ENCODE measurements around the gene TBC1D23. TPM values are rescaled to one million over a fixed set of nuclear protein-coding genes. Genes with fewer than 3 reads are reported as not detected.

TBC1D23 gene
- total RNA-seq, 4 donors from 2014 or later, result 21.2 to 32.8 (median 26.9) TPM

DNA sequence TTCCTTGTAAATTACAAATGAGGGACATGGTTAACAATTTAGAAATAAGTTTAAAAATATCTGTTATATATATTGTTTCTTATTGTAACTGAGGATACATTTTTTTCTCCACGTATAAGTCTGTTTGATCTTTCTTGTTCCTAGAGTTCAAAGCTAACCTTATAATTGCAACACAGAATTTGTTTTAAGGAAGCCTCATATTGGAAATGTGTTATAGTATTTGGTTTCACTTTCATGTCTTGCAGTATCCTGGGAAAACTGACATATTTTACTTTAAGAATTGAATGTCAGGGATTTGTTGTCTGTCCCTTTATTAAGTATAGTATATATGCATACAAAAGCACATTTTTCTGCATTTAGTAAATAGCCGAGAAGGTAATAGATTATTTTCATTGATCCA, 50.2 kb downstream of the TBC1D23 start:
- no peak for DNase-seq (ENCODE audit: extremely low spot score)
- Histone ChIP-seq H3K36me3 (peaks cover 5 to 72% (median 36%) of the 10 kb centered on the region in 4 donors), H3K4me3 (no peak overlapping the region), H3K27me3 (no peaks in the 10 kb centered on the region), H3K9me3 (no peaks in the 10 kb centered on the region), H3K4me1 (no peaks in the 10 kb centered on the region), H3K27ac (replicated peaks in 1 of 4) (no peak overlapping the region)
- intact Hi-C loops (cut with DNase I), result no loop called here
- WGBS, result 63% methylated on average over 2 of the region's 2 CpGs
- TF ChIP-seq EP300 (IDR thresholded peaks at IDR 0.05), result no peak
- TF ChIP-seq, protein P1, sequence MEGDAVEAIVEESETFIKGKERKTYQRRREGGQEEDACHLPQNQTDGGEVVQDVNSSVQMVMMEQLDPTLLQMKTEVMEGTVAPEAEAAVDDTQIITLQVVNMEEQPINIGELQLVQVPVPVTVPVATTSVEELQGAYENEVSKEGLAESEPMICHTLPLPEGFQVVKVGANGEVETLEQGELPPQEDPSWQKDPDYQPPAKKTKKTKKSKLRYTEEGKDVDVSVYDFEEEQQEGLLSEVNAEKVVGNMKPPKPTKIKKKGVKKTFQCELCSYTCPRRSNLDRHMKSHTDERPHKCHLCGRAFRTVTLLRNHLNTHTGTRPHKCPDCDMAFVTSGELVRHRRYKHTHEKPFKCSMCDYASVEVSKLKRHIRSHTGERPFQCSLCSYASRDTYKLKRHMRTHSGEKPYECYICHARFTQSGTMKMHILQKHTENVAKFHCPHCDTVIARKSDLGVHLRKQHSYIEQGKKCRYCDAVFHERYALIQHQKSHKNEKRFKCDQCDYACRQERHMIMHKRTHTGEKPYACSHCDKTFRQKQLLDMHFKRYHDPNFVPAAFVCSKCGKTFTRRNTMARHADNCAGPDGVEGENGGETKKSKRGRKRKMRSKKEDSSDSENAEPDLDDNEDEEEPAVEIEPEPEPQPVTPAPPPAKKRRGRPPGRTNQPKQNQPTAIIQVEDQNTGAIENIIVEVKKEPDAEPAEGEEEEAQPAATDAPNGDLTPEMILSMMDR (IDR thresholded peaks at IDR 0.05), result no peak
- TF ChIP-seq POLR2A (IDR thresholded peaks at IDR 0.05; ENCODE audit: low read depth), result no peak
- no peak for TF ChIP-seq POLR2AphosphoS5 (IDR thresholded peaks at IDR 0.05)

DNA sequence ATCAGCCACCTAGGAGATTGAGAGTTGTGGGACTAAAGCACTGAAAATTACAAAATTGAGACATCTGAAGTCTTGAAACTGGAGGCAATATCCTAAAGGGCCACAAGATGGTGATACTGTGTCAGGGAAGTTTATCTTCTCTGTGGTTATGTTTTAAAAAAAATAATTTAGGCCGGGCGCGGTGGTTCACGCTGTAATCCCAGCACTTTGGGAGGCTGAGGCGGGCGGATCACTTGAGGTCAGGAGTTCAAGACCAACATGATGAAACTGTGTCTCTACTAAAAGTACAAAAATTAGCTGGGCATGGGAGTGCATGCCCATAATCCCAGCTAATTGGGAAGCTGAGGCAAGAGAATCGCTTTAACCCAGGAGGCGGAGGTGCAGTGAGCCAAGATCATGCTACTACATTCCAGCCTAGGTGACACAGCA, 55.9 kb downstream of the TBC1D23 start:
- H3K4me3 ChIP-seq, result peak overlapping the region in 1 of 4 donors; percentile 11
- DNase-seq (ENCODE audit: extremely low spot score), result no peak
- TF ChIP-seq POLR2A (IDR thresholded peaks at IDR 0.05; ENCODE audit: low read depth) (no peak), EP300 (IDR thresholded peaks at IDR 0.05) (no peak)
- TF ChIP-seq, protein P1 (IDR thresholded peaks at IDR 0.05), result peak; percentile 67 to 78 (median 71)
- WGBS, result 30% methylated on average over 8 of the region's 8 CpGs
- no peaks in the 10 kb centered on the region for H3K27me3 ChIP-seq
- intact Hi-C loops (cut with DNase I), result loop anchor here (2.0 kb wide), 1 partner anchor 274 kb away; no protein-coding TSS in a partner anchor
- peaks cover 9 to 57% (median 36%) of the 10 kb centered on the region in 4 donors for H3K36me3 ChIP-seq
- peaks cover 0 to 9% (median 7%) of the 10 kb centered on the region in 4 donors for H3K4me1 ChIP-seq
- peak overlapping the region in 2 of 4 donors; percentile 21 to 24 for H3K27ac ChIP-seq (replicated peaks in 1 of 4)
- no peaks in the 10 kb centered on the region for H3K9me3 ChIP-seq

DNA sequence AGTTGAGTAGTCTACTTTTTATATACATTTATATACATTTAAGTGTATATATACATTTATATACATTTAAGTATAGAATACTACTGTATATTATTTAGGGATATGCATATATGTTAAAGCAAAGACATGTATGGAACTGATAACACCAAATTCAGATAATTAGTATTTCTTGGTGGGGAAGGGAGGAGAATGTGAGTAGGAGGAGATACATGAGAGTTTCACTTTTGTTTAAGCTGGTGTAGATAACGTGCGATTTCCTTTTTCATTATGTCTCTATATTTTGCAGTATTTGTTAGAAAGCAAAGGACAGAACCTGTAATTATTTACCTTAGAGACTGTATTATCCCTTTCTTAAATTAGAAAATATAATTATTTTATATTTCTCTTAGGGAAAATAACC, 57.1 kb downstream of the TBC1D23 start:
- TF ChIP-seq POLR2A (IDR thresholded peaks at IDR 0.05; ENCODE audit: low read depth), result no peak
- no peak for TF ChIP-seq EP300 (IDR thresholded peaks at IDR 0.05)
- TF ChIP-seq, protein P1 (IDR thresholded peaks at IDR 0.05), result no peak
- no peak for TF ChIP-seq POLR2AphosphoS5 (IDR thresholded peaks at IDR 0.05)
- H3K4me3 ChIP-seq, result no peak overlapping the region
- intact Hi-C loops (cut with DNase I), result loop anchor here (2.0 kb wide), 1 partner anchor 273 kb away; no protein-coding TSS in a partner anchor
- 83% methylated on average over 2 of the region's 2 CpGs for WGBS
- H3K36me3 ChIP-seq, result peaks cover 9 to 58% (median 35%) of the 10 kb centered on the region in 4 donors
- H3K4me1 ChIP-seq, result peaks cover 0 to 9% (median 7%) of the 10 kb centered on the region in 4 donors
- H3K27ac ChIP-seq (replicated peaks in 1 of 4), result no peak overlapping the region
- H3K9me3 ChIP-seq, result no peaks in the 10 kb centered on the region
- DNase-seq (ENCODE audit: extremely low spot score), result no peak
- no peaks in the 10 kb centered on the region for H3K27me3 ChIP-seq

DNA sequence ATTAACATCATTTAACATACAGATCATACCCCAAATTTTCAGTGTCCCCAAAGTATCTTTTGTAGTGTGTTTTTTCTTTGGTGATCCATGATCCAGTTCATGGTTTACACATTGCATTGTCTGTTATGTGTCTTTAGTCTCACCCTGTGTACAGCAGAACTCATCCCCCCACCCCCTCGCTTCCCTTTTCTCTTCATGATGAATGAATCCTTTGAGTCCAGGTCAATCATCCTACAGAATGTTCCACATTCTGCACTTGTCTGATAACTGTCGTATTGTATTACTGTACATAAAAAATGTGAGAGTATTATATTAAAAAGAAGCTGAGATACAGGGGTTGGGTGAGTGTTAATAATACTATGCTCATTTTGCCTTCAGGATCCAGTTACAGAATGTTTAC, 59.2 kb downstream of the TBC1D23 start:
- DNase-seq (ENCODE audit: extremely low spot score), result no peak
- TF ChIP-seq EP300 (IDR thresholded peaks at IDR 0.05) (no peak), POLR2AphosphoS5 (IDR thresholded peaks at IDR 0.05) (no peak), POLR2A (IDR thresholded peaks at IDR 0.05; ENCODE audit: low read depth) (no peak)
- TF ChIP-seq, protein P1 (IDR thresholded peaks at IDR 0.05), result no peak
- intact Hi-C loops (cut with DNase I), result no loop called here
- H3K27me3 ChIP-seq, result no peaks in the 10 kb centered on the region
- peaks cover 9 to 59% (median 32%) of the 10 kb centered on the region in 4 donors for H3K36me3 ChIP-seq
- H3K4me1 ChIP-seq, result peaks cover 0 to 9% (median 7%) of the 10 kb centered on the region in 4 donors
- H3K9me3 ChIP-seq, result no peaks in the 10 kb centered on the region
- no peak overlapping the region for H3K27ac ChIP-seq (replicated peaks in 1 of 4)
- H3K4me3 ChIP-seq, result no peak overlapping the region
- 84% methylated on average over 2 of the region's 2 CpGs for WGBS

DNA sequence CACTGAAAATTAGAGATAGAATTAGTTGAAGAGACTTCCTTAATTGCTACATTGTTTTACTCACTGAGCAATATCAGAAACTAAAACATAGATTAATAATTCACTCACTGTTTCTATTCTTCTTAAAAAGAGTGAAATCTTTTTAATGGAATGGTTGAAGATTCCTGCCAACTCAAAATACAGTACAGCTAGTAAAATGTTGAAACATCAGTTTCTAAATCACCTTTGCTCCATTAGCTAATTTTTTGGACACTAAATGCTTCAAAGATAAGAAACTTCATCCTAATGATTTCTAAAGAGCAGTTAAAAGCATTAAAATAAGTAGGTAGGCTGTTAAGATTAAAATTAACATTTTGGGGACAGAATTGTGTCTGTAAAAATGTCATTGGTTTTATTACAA, 63.3 kb downstream of the TBC1D23 start:
- intact Hi-C loops (cut with DNase I), result no loop called here

More for the DNA sequence above, 63.3 kb downstream of the TBC1D23 start:
- H3K27ac ChIP-seq (replicated peaks in 1 of 4), result no peak overlapping the region
- H3K27me3 ChIP-seq, result no peaks in the 10 kb centered on the region
- H3K4me3 ChIP-seq, result no peak overlapping the region
- DNase-seq (ENCODE audit: extremely low spot score), result no peak
- peaks cover 6 to 54% (median 36%) of the 10 kb centered on the region in 4 donors for H3K36me3 ChIP-seq
- H3K4me1 ChIP-seq, result no peaks in the 10 kb centered on the region
- no peaks in the 10 kb centered on the region for H3K9me3 ChIP-seq
- no peak for TF ChIP-seq POLR2A (IDR thresholded peaks at IDR 0.05; ENCODE audit: low read depth)
- TF ChIP-seq POLR2AphosphoS5 (IDR thresholded peaks at IDR 0.05), result no peak

Measured in esophagus muscularis mucosa (tissue), 4 donors.